Measurements from ENCODE around the gene LTB. TPM values are rescaled to one million over a fixed set of nuclear protein-coding genes. Genes with fewer than 3 reads are reported as not detected.

The LTB gene
- total and polyA plus RNA-seq, 9 of the 15 experiments (the other 6 are each of a cell fraction or from before 2014, with no cell fraction given) = 0.07 to 0.51 TPM; not detected in 7

DNA sequence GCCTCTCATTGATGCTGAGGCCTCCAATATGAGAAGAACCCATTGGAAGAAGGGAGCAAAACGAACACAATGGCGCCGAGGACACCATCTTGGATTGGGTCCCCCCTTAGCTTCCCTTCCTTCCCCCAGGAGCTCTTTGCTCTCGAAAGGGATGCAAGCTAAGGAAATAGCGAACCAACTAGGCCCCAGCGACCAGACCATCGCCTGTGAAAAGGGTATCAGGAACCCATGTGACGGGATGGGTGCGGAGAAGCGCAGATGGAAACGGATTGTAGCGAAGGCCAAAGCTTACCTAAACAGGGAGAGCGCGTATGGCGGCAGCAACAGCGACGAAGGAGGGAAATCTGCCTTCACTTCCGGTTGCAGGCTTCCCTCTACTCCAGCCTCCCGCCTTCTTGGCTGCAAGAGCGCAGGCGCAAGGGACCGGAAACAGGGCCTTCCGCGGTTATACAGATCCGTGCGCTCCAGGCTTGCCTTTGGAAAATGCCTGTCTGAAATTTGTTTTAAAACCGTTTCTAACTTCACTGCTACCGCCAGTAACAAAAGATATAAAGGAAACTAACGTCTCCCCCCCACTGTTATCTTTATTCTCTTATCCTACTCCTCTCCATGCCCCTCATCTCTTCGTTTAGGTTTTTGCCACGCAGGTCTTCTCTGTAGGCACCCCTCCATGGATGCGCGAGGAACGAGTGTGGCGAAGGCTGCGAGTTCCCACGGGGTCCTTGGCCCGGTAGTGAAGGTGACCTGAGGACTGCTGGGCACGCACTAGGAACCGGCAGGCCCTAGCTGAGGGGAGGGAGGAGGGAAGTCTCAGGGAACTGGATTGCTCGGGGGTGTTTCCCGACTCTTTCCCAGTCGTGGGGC lies 40.3 kb downstream of the LTB start, which contains the start of gene DDX39B (continued):
- TF ChIP-seq ZBTB43 (CRISPR knock-in tag; IDR thresholded peaks at IDR 0.05) (no peak), PTTG1 (tag; IDR thresholded peaks at IDR 0.05; ENCODE audit: low read depth) (no peak), SUPT5H (IDR thresholded peaks at IDR 0.05) (peak; percentile 98), KDM1A (IDR thresholded peaks at IDR 0.05) (0 out of 4 replicates have a peak, but pooled peaks of 1 of the 2 experiments have one; percentile 9), MXD1 (CRISPR knock-in tag; IDR thresholded peaks at IDR 0.05; ENCODE audit: borderline replicate concordance, poor library complexity, severe bottlenecking) (no peak), GTF2B (IDR thresholded peaks at IDR 0.05; ENCODE audit: extremely low read depth, insufficient read length) (peak; percentile 87), ZNF76 (CRISPR knock-in tag; IDR thresholded peaks at IDR 0.05; ENCODE audit: borderline replicate concordance) (0 out of 2 replicates have a peak, but pooled peaks have one; percentile 63), ZBTB9 (CRISPR knock-in tag; IDR thresholded peaks at IDR 0.05) (peak; percentile 36; the same call in 1 of the 2 replicates)
- TF ChIP-seq, protein P1, sequence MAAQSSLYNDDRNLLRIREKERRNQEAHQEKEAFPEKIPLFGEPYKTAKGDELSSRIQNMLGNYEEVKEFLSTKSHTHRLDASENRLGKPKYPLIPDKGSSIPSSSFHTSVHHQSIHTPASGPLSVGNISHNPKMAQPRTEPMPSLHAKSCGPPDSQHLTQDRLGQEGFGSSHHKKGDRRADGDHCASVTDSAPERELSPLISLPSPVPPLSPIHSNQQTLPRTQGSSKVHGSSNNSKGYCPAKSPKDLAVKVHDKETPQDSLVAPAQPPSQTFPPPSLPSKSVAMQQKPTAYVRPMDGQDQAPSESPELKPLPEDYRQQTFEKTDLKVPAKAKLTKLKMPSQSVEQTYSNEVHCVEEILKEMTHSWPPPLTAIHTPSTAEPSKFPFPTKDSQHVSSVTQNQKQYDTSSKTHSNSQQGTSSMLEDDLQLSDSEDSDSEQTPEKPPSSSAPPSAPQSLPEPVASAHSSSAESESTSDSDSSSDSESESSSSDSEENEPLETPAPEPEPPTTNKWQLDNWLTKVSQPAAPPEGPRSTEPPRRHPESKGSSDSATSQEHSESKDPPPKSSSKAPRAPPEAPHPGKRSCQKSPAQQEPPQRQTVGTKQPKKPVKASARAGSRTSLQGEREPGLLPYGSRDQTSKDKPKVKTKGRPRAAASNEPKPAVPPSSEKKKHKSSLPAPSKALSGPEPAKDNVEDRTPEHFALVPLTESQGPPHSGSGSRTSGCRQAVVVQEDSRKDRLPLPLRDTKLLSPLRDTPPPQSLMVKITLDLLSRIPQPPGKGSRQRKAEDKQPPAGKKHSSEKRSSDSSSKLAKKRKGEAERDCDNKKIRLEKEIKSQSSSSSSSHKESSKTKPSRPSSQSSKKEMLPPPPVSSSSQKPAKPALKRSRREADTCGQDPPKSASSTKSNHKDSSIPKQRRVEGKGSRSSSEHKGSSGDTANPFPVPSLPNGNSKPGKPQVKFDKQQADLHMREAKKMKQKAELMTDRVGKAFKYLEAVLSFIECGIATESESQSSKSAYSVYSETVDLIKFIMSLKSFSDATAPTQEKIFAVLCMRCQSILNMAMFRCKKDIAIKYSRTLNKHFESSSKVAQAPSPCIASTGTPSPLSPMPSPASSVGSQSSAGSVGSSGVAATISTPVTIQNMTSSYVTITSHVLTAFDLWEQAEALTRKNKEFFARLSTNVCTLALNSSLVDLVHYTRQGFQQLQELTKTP (IDR thresholded peaks at IDR 0.05; ENCODE audit: low read depth in 1 of 2, partially characterized antibody in 2 of 2) = peak; percentile 74 to 92
- TF ChIP-seq, protein P2, sequence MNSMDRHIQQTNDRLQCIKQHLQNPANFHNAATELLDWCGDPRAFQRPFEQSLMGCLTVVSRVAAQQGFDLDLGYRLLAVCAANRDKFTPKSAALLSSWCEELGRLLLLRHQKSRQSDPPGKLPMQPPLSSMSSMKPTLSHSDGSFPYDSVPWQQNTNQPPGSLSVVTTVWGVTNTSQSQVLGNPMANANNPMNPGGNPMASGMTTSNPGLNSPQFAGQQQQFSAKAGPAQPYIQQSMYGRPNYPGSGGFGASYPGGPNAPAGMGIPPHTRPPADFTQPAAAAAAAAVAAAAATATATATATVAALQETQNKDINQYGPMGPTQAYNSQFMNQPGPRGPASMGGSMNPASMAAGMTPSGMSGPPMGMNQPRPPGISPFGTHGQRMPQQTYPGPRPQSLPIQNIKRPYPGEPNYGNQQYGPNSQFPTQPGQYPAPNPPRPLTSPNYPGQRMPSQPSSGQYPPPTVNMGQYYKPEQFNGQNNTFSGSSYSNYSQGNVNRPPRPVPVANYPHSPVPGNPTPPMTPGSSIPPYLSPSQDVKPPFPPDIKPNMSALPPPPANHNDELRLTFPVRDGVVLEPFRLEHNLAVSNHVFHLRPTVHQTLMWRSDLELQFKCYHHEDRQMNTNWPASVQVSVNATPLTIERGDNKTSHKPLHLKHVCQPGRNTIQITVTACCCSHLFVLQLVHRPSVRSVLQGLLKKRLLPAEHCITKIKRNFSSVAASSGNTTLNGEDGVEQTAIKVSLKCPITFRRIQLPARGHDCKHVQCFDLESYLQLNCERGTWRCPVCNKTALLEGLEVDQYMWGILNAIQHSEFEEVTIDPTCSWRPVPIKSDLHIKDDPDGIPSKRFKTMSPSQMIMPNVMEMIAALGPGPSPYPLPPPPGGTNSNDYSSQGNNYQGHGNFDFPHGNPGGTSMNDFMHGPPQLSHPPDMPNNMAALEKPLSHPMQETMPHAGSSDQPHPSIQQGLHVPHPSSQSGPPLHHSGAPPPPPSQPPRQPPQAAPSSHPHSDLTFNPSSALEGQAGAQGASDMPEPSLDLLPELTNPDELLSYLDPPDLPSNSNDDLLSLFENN (IDR thresholded peaks at IDR 0.05; ENCODE audit: low read depth in 2 of 2, low read length in 2 of 2) = no peak; a peak in 1 of 4 replicates

All from K562 (cell line).